ENCODE results near the gene MED8.
"Not testable (repeated sequence)": the region's sequence is repeated elsewhere in the genome, so short reads cannot be mapped to it uniquely, and the experiment has no call there.

Gene MED8

GRCh38 chr1:43421976-43422750 lies 32.6 kb upstream of the MED8 start:
- DNase-seq (ENCODE audit: low read depth) = no peak

- no peak for DNase-seq (ENCODE audit: low read depth)
These were observed 31.8 kb upstream of the MED8 start for GRCh38 chr1:43421396-43421795.

GRCh38 chr1:43420874-43421273 lies 31.3 kb upstream of the MED8 start:
- no peak for DNase-seq (ENCODE audit: low read depth)

- DNase-seq (ENCODE audit: low read depth) = no peak
These were observed 30.2 kb upstream of the MED8 start for GRCh38 chr1:43419627-43420425.

GRCh38 chr1:43418858-43419257 lies 29.3 kb upstream of the MED8 start:
- DNase-seq (ENCODE audit: low read depth) = no peak

- DNase-seq (ENCODE audit: low read depth) = no peak
These were observed 26.3 kb upstream of the MED8 start for GRCh38 chr1:43415901-43416300.

- DNase-seq (ENCODE audit: low read depth) = peak; percentile 13
These were observed 25.1 kb upstream of the MED8 start for GRCh38 chr1:43414634-43415223.

GRCh38 chr1:43413426-43413825 lies 23.8 kb upstream of the MED8 start:
- not testable (repeated sequence) for DNase-seq (ENCODE audit: low read depth)

- no peak for DNase-seq (ENCODE audit: low read depth)
These were observed 21.0 kb upstream of the MED8 start for GRCh38 chr1:43410571-43410970.

GRCh38 chr1:43405876-43406234 lies 16.3 kb upstream of the MED8 start:
- no peak for DNase-seq (ENCODE audit: low read depth)

GRCh38 chr1:43405219-43405875 lies 15.7 kb upstream of the MED8 start:
- DNase-seq (ENCODE audit: low read depth) = no peak

- DNase-seq (ENCODE audit: low read depth) = no peak
These were observed 14.8 kb upstream of the MED8 start for GRCh38 chr1:43404353-43404752.

GRCh38 chr1:43402089-43402865 lies 12.7 kb upstream of the MED8 start:
- DNase-seq (ENCODE audit: low read depth) = no peak

GRCh38 chr1:43400441-43400840 lies 10.8 kb upstream of the MED8 start:
- not testable (repeated sequence) for DNase-seq (ENCODE audit: low read depth)

GRCh38 chr1:43398227-43398626 lies 8.6 kb upstream of the MED8 start:
- no peak for DNase-seq (ENCODE audit: low read depth)

- no peak for DNase-seq (ENCODE audit: low read depth)
These were observed 6.5 kb upstream of the MED8 start for GRCh38 chr1:43396059-43396458.

- no peak for DNase-seq (ENCODE audit: low read depth)
These were observed 5.9 kb upstream of the MED8 start for GRCh38 chr1:43395523-43395922.

- DNase-seq (ENCODE audit: low read depth) = no peak
These were observed 3.1 kb upstream of the MED8 start for GRCh38 chr1:43392702-43393101.

- DNase-seq (ENCODE audit: low read depth) = no peak
These were observed 987 bp downstream of the MED8 start for GRCh38 chr1:43388613-43389012.

GRCh38 chr1:43387976-43388599 lies 1.5 kb downstream of the MED8 start:
- DNase-seq (ENCODE audit: low read depth) = no peak

- no peak for DNase-seq (ENCODE audit: low read depth)
These were observed 2.9 kb downstream of the MED8 start for GRCh38 chr1:43386676-43387075.

Data from stromal cell of bone marrow (primary cell).